ENCODE data around the gene MUC21.
"Not testable (repeated sequence)": the region's sequence is repeated elsewhere in the genome, so short reads cannot be mapped to it uniquely, and the experiment has no call there.

Gene MUC21

GRCh38 chr6:30987304-30987703 lies 3.8 kb downstream of the MUC21 start:
- TF ChIP-seq CTCF (IDR thresholded peaks at IDR 0.05; ENCODE audit: low read depth, low read length), result no peak

GRCh38 chr6:30988209-30988825 lies 4.8 kb downstream of the MUC21 start:
- no peaks in the 10 kb centered on the region for H3K36me3 ChIP-seq
- TF ChIP-seq CTCF (IDR thresholded peaks at IDR 0.05; ENCODE audit: low read depth, low read length), result no peak
- no peaks in the 10 kb centered on the region for H3K9me3 ChIP-seq
- DNase-seq, result peak; percentile 17
- H3K4me3 ChIP-seq (ENCODE audit: low read depth, low read length), result no peak overlapping the region
- no peaks in the 10 kb centered on the region for H3K4me1 ChIP-seq
- peaks cover 12% of the 10 kb centered on the region for H3K27me3 ChIP-seq

More at GRCh38 chr6:30987304-30987703, 3.8 kb downstream of the MUC21 start:
- no peaks in the 10 kb centered on the region for H3K4me1 ChIP-seq
- H3K9me3 ChIP-seq, result no peaks in the 10 kb centered on the region
- no peak overlapping the region for H3K4me3 ChIP-seq (ENCODE audit: low read depth, low read length)
- DNase-seq, result no peak
- H3K36me3 ChIP-seq, result no peaks in the 10 kb centered on the region
- H3K27me3 ChIP-seq, result peaks cover 19% of the 10 kb centered on the region

- DNase-seq, result no peak
Measured at GRCh38 chr6:30990422-30991086, 7.0 kb downstream of the MUC21 start.

GRCh38 chr6:30991891-30992290 lies 8.4 kb downstream of the MUC21 start:
- TF ChIP-seq CTCF (IDR thresholded peaks at IDR 0.05; ENCODE audit: low read depth, low read length), result no peak

More at GRCh38 chr6:30990422-30991086, 7.0 kb downstream of the MUC21 start:
- H3K27me3 ChIP-seq, result no peaks in the 10 kb centered on the region; the same call in 1 of the 2 replicates
- no peak for TF ChIP-seq CTCF (IDR thresholded peaks at IDR 0.05; ENCODE audit: low read depth, low read length)
- H3K4me1 ChIP-seq, result no peaks in the 10 kb centered on the region
- no peaks in the 10 kb centered on the region for H3K36me3 ChIP-seq
- H3K9me3 ChIP-seq, result no peaks in the 10 kb centered on the region
- H3K4me3 ChIP-seq (ENCODE audit: low read depth, low read length), result no peak overlapping the region

GRCh38 chr6:30997301-30997700 lies 13.8 kb downstream of the MUC21 start:
- DNase-seq, result no peak
- no peak overlapping the region for H3K4me3 ChIP-seq (ENCODE audit: low read depth, low read length)
- H3K4me1 ChIP-seq, result no peaks in the 10 kb centered on the region
- H3K9me3 ChIP-seq, result no peaks in the 10 kb centered on the region
- no peaks in the 10 kb centered on the region for H3K27me3 ChIP-seq
- no peaks in the 10 kb centered on the region for H3K36me3 ChIP-seq
- TF ChIP-seq CTCF (IDR thresholded peaks at IDR 0.05; ENCODE audit: low read depth, low read length), result no peak

More at GRCh38 chr6:30991891-30992290, 8.4 kb downstream of the MUC21 start:
- H3K36me3 ChIP-seq, result no peaks in the 10 kb centered on the region
- no peaks in the 10 kb centered on the region for H3K27me3 ChIP-seq
- H3K9me3 ChIP-seq, result no peaks in the 10 kb centered on the region
- no peaks in the 10 kb centered on the region for H3K4me1 ChIP-seq
- no peak overlapping the region for H3K4me3 ChIP-seq (ENCODE audit: low read depth, low read length)
- DNase-seq, result no peak

- Histone ChIP-seq H3K27me3 (no peaks in the 10 kb centered on the region; the same call in 1 of the 2 replicates), H3K36me3 (no peaks in the 10 kb centered on the region), H3K4me1 (no peaks in the 10 kb centered on the region), H3K4me3 (ENCODE audit: low read depth, low read length) (no peak overlapping the region), H3K9me3 (no peaks in the 10 kb centered on the region)
- DNase-seq, result no peak
- TF ChIP-seq CTCF (IDR thresholded peaks at IDR 0.05; ENCODE audit: low read depth, low read length), result no peak
Measured at GRCh38 chr6:30998785-30999184, 15.3 kb downstream of the MUC21 start.

GRCh38 chr6:31000067-31000860 lies 16.7 kb downstream of the MUC21 start:
- H3K36me3 ChIP-seq; H3K4me1 ChIP-seq; DNase-seq; H3K4me3 ChIP-seq (ENCODE audit: low read depth, low read length); H3K9me3 ChIP-seq: not testable (repeated sequence)
- H3K27me3 ChIP-seq, result peaks cover 11% of the 10 kb centered on the region

Data from BE2C (cell line).